K562 (cell line): ENCODE data around the gene MALAT1. TPM values are rescaled to one million over a fixed set of nuclear protein-coding genes. Genes with fewer than 3 reads are reported as not detected.
A peak's percentile ranks its signal among the peaks of the same experiment; 100 is the strongest.

Experiments used
- AFF4 ChIP-seq: sonication (generic); formaldehyde crosslinking; IDR thresholded peaks from 2 replicates; pipeline ENCODE4 v1.8.0; 2023; ENCODE audit warnings: mild to moderate bottlenecking, missing genetic modification reagents
- E2F4 ChIP-seq: sonication (generic); formaldehyde crosslinking; IDR thresholded peaks from 2 replicates; pipeline ENCODE4 v1.8.0; 2022; ENCODE audit warnings: mild to moderate bottlenecking, low read depth, missing genetic modification reagents
- MECOM ChIP-seq: fragments of 250-450 bp; sonication (Bioruptor Pico); IDR thresholded peaks from 2 replicates; pipeline ENCODE4 v1.8.0; 2022; ENCODE audit warnings: inconsistent platforms
- MLX ChIP-seq, 2 experiments: fragments of 450-650 bp in 1 of 2; sonication (generic) in 1 of 2; formaldehyde crosslinking; conservative IDR thresholded peaks; 2 replicates each; pipeline versions ENCODE4 v1.4.0 to v1.8.1; 2020 to 2022; ENCODE audit warnings: mild to moderate bottlenecking in 1 of 2, missing genetic modification reagents in 1 of 2
- SAP30 ChIP-seq: fragments of 200-600 bp; sonication (generic); IDR thresholded peaks from 2 replicates; pipeline ENCODE4 v1.6.1; 2012; ENCODE audit warnings: borderline replicate concordance, low read depth, mild to moderate bottlenecking, moderate library complexity, low read length, control low read depth, inconsistent platforms; ENCODE audit not compliant: insufficient read depth, poor library complexity, severe bottlenecking
- SRF ChIP-seq, 2 experiments: fragments of 250-450, 450-650 bp in 1 of 2; sonication (Bioruptor Pico) in 1 of 2; sonication (generic) in 1 of 2; formaldehyde crosslinking; IDR thresholded peaks; 2 replicates each; pipeline versions ENCODE4 v1.5.0 to v1.5.1; 2020 to 2022; ENCODE audit warnings: mild to moderate bottlenecking in 1 of 2, missing genetic modification reagents in 1 of 2
- TCF7 ChIP-seq: sonication (generic); IDR thresholded peaks from 2 replicates; pipeline ENCODE4 v1.6.1; 2016; ENCODE audit warnings: antibody characterized with exemption, borderline replicate concordance
- ZBTB1 ChIP-seq: sonication (generic); formaldehyde crosslinking; IDR thresholded peaks from 2 replicates; pipeline ENCODE4 v1.8.1; 2023; ENCODE audit warnings: missing genetic modification reagents, low read depth, mild to moderate bottlenecking, borderline replicate concordance
- ZC3H4 ChIP-seq: sonication (generic); formaldehyde crosslinking; IDR thresholded peaks from 2 replicates; pipeline ENCODE4 v1.9.0; 2021; ENCODE audit warnings: missing genetic modification reagents, borderline replicate concordance
- ZNF592 ChIP-seq: fragments of 450-650 bp; IDR thresholded peaks from 2 replicates; pipeline ENCODE4 v1.6.1; 2017; ENCODE audit warnings: antibody characterized with exemption, mild to moderate bottlenecking
- polyA plus RNA-seq, 8 experiments: library from polyadenylated mRNA; depleted of rRNA in 4 of 8; stranded (reverse) in 5 of 8; unstranded in 3 of 8; fragments of >200 nt; fragmentation: Nextera tagmentation in 2 of 8; fragmentation: Illumina TruSeq in 1 of 8; extraction: Ambion mirVana in 2 of 8; extraction: Trizol in 1 of 8; gene quantifications; 2 replicates each; pipeline versions ENCODE4 v1.2.1 to v1.2.3, GENCODE V29; 2011 to 2014; ENCODE audit warnings: inconsistent platforms in 1 of 8, missing spikeins in 1 of 8
- total RNA-seq, 7 experiments: library from RNA; depleted of rRNA in 6 of 7; stranded (reverse); fragments of >200 nt in 6 of 7; fragmentation: Illumina TruSeq in 2 of 7; extraction: Trizol in 2 of 7; gene quantifications; 2 replicates each; pipeline versions ENCODE4 v1.2.1 to v1.2.3, GENCODE V29; 2011 to 2021; ENCODE audit warnings: low replicate concordance in 1 of 7
- TF ChIP-seq, protein P1 (sequence below): fragments of 250-450 bp; sonication (Bioruptor Pico); IDR thresholded peaks from 2 replicates; pipeline ENCODE4 v1.4.0; 2020; ENCODE audit warnings: mild to moderate bottlenecking, moderate library complexity

MALAT1 gene
- total and polyA plus RNA-seq, 9 of the 15 experiments (the other 6 are each of a cell fraction or from before 2014, with no cell fraction given) = 363 to 8,715 (median 2,351) TPM

DNA sequence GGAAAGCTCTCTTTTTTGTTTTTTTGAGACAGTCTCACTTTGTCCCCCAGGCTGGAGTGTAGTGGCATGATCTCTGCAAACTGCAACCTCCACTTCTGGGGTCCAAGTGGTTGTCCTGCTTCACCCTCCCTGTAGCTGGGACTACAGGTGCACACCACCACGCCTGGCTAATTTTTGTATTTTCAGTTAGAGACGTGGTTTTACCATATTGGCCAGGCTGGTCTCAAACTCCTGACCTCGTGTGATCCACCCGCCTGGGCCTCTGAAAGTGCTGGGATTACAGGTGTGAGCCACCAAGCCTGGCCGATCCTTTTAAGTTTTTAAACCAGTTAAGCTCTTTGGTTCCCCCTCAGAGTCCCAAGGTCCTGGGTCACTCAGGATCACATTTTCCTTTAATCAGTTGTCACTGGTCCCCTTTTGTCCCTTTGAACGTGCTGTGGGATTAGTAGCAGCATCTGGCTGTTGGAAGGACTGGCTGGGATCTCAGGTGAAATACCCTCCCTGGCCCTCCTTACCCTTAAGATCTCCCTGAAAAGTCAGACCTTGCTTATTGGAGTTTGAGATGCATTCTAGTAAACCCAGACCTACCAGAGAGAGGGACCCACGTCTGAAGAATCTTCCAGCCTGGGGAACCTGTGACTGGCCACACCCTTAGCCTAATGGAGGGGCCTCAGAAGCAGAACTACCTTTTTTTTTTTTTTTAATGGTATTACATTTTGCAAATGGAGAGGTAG, 8.1 kb downstream of the MALAT1 start (continued):
- TF ChIP-seq ZNF592 (no peak), TCF7 (0 out of 2 replicates have a peak, but pooled peaks have one; percentile 10), SAP30 (no peak), SRF (CRISPR knock-in tag; IDR thresholded peaks at IDR 0.05) (peak in 1 of 2 experiments; percentile 82), ZBTB1 (CRISPR knock-in tag) (peak; percentile 68; the same call in 1 of the 2 replicates), MLX (CRISPR knock-in tag; conservative IDR thresholded peaks at IDR 0.05) (peak in 1 of 2 experiments; percentile 97; a peak in 3 of 4 replicates), E2F4 (CRISPR knock-in tag) (no peak), ZC3H4 (CRISPR knock-in tag) (peak; percentile 68; the same call in 1 of the 2 replicates), MECOM (CRISPR knock-in tag) (0 out of 2 replicates have a peak, but pooled peaks have one; percentile 15), AFF4 (CRISPR knock-in tag) (peak; percentile 98)
- TF ChIP-seq, protein P1, sequence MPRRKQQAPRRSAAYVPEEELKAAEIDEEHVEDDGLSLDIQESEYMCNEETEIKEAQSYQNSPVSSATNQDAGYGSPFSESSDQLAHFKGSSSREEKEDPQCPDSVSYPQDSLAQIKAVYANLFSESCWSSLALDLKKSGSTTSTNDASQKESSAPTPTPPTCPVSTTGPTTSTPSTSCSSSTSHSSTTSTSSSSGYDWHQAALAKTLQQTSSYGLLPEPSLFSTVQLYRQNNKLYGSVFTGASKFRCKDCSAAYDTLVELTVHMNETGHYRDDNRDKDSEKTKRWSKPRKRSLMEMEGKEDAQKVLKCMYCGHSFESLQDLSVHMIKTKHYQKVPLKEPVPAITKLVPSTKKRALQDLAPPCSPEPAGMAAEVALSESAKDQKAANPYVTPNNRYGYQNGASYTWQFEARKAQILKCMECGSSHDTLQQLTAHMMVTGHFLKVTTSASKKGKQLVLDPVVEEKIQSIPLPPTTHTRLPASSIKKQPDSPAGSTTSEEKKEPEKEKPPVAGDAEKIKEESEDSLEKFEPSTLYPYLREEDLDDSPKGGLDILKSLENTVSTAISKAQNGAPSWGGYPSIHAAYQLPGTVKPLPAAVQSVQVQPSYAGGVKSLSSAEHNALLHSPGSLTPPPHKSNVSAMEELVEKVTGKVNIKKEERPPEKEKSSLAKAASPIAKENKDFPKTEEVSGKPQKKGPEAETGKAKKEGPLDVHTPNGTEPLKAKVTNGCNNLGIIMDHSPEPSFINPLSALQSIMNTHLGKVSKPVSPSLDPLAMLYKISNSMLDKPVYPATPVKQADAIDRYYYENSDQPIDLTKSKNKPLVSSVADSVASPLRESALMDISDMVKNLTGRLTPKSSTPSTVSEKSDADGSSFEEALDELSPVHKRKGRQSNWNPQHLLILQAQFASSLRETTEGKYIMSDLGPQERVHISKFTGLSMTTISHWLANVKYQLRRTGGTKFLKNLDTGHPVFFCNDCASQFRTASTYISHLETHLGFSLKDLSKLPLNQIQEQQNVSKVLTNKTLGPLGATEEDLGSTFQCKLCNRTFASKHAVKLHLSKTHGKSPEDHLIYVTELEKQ (CRISPR knock-in tag) = no peak
